ENCODE results near the gene TSPAN11.
A peak's percentile ranks its signal among the peaks of the same experiment; 100 is the strongest.

The TSPAN11 gene

GRCh38 chr12:30989754-30990153 lies 63.2 kb downstream of the TSPAN11 start:
- DNase-seq (ENCODE audit: low read depth in 2 of 2): no peak
- TF ChIP-seq, protein P1, sequence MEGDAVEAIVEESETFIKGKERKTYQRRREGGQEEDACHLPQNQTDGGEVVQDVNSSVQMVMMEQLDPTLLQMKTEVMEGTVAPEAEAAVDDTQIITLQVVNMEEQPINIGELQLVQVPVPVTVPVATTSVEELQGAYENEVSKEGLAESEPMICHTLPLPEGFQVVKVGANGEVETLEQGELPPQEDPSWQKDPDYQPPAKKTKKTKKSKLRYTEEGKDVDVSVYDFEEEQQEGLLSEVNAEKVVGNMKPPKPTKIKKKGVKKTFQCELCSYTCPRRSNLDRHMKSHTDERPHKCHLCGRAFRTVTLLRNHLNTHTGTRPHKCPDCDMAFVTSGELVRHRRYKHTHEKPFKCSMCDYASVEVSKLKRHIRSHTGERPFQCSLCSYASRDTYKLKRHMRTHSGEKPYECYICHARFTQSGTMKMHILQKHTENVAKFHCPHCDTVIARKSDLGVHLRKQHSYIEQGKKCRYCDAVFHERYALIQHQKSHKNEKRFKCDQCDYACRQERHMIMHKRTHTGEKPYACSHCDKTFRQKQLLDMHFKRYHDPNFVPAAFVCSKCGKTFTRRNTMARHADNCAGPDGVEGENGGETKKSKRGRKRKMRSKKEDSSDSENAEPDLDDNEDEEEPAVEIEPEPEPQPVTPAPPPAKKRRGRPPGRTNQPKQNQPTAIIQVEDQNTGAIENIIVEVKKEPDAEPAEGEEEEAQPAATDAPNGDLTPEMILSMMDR (IDR thresholded peaks at IDR 0.05; ENCODE audit: low read depth, low read length): peak; percentile 28
- H3K4me3 ChIP-seq (replicated peaks in 1 of 2; ENCODE audit: low read depth in 2 of 2, low read length in 2 of 2): no peak overlapping the region

- DNase-seq (ENCODE audit: low read depth in 2 of 2): no peak
- H3K4me3 ChIP-seq (replicated peaks in 1 of 2; ENCODE audit: low read depth in 2 of 2, low read length in 2 of 2): no peak overlapping the region
- TF ChIP-seq, protein P1 (IDR thresholded peaks at IDR 0.05; ENCODE audit: low read depth, low read length): no peak
These were observed 63.8 kb downstream of the TSPAN11 start for GRCh38 chr12:30990316-30990715.

DNA sequence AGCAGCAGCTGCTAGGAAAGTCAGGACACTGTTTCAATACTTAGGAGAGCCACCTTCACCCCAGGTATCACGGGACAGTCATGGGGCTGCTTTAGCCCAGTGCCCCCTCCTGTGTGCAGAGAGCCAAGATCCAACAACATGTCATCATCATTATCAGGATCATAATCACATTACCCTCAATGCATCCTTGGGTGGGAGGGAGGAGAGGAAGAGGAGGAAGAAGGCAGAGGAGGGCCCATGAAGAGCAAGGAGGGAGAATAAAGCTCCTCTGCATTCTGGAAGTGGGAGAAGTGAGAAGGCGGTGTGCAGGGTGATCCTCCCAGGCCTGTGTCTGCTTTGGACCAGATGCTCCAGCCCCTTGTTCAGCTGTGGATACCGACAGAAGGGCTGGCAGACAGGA lies 64.2 kb downstream of the TSPAN11 start:
- H3K4me3 ChIP-seq (replicated peaks in 1 of 2; ENCODE audit: low read depth in 2 of 2, low read length in 2 of 2): no peak overlapping the region
- DNase-seq (ENCODE audit: low read depth in 2 of 2): no peak
- TF ChIP-seq, protein P1 (IDR thresholded peaks at IDR 0.05; ENCODE audit: low read depth, low read length): no peak

DNA sequence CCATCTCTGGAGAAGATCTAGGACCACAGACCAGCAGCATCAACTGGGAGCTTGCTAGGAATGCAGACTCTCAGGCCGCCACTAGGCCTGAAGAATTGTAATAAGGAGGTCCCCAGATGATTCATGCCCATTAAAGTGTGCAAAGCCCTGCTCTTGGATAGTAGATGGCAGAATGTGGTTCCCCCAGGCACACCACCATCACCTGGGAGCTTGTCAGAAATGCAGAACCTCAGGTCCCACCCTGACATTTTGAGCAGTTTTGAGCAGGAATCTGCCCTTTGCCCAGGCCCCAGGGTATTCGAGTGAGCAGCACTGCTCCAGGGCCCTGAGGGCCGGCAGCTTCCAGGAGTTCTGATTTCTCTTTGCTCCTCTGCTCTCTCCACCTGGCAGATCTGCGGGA lies 64.9 kb downstream of the TSPAN11 start:
- DNase-seq (ENCODE audit: low read depth in 2 of 2): no peak
- no peak overlapping the region for H3K4me3 ChIP-seq (replicated peaks in 1 of 2; ENCODE audit: low read depth in 2 of 2, low read length in 2 of 2)
- TF ChIP-seq, protein P1 (IDR thresholded peaks at IDR 0.05; ENCODE audit: low read depth, low read length): no peak

GRCh38 chr12:30992381-30992780 lies 65.8 kb downstream of the TSPAN11 start:
- H3K4me3 ChIP-seq (replicated peaks in 1 of 2; ENCODE audit: low read depth in 2 of 2, low read length in 2 of 2): no peak overlapping the region

DNA sequence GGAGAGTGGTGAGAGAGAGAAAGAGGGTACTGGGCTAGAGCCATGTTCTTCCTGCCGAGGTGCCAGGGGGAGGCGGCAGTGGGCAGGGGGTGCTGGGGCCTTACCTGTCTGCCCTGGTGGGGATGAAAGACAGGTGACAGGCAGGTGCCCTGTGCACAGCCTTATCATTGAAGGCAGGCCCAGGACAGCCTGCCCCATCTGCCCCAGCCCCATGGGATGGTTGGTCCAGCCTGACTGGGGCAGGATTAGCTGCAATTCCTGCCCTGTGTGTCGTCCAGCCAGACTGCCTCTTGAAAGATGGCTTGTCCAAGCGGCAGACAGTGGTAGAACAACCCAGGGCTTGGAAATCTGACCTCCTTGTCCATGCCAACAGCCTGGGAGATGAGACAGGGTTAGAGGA lies 67.2 kb downstream of the TSPAN11 start:
- TF ChIP-seq, protein P1 (IDR thresholded peaks at IDR 0.05; ENCODE audit: low read depth, low read length): no peak
- no peak overlapping the region for H3K4me3 ChIP-seq (replicated peaks in 1 of 2; ENCODE audit: low read depth in 2 of 2, low read length in 2 of 2)
- DNase-seq (ENCODE audit: low read depth in 2 of 2): no peak

More at GRCh38 chr12:30992381-30992780, 65.8 kb downstream of the TSPAN11 start:
- DNase-seq (ENCODE audit: low read depth in 2 of 2): no peak
- TF ChIP-seq, protein P1 (IDR thresholded peaks at IDR 0.05; ENCODE audit: low read depth, low read length): no peak

DNA sequence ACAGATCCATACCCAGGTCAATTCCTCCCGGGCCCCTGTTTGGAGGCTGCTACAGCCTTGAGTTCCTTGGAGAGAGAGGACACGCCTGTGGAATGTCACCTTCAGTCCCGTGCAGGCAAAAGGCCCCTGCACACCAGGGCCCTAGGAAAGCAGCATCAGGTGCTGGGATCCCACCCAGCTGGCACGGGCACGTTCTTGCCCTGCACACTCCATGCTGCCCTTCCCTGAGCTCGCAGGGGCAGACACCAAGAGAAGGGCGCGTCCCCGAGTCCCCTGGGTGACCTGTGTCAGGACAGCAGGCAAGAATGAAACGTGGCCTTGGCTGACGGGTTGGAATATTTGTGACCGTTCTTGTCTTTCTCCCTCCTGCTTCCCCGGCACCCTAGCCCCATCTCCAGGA lies 67.7 kb downstream of the TSPAN11 start:
- H3K4me3 ChIP-seq (replicated peaks in 1 of 2; ENCODE audit: low read depth in 2 of 2, low read length in 2 of 2): no peak overlapping the region
- DNase-seq (ENCODE audit: low read depth in 2 of 2): no peak
- TF ChIP-seq, protein P1 (IDR thresholded peaks at IDR 0.05; ENCODE audit: low read depth, low read length): no peak

All from cardiac fibroblast (primary cell).